Kidney epithelial cell (primary cell): ENCODE data around the gene GTF2H1. TPM values are rescaled to one million over a fixed set of nuclear protein-coding genes. Genes with fewer than 3 reads are reported as not detected.

Source experiments
- DNase-seq: peaks from one replicate; pipeline ENCODE4 v3.0.0-alpha.2; 2010; ENCODE audit warnings: low read depth
- H3K27me3 ChIP-seq: 2 replicates; pipeline ENCODE4 v1.6.0; 2011; ENCODE audit warnings: low read length; ENCODE audit not compliant: control insufficient read depth, insufficient read depth
- H3K36me3 ChIP-seq: 2 replicates; pipeline ENCODE4 v1.5.1; 2011; ENCODE audit warnings: low read length; ENCODE audit not compliant: control insufficient read depth, insufficient read depth
- H3K4me3 ChIP-seq: 2 replicates; pipeline ENCODE4 v1.5.1; 2011; ENCODE audit warnings: low read depth, mild to moderate bottlenecking, control low read depth, low read length
- CTCF ChIP-seq: IDR thresholded peaks from 2 replicates; pipeline ENCODE4 v1.5.1; 2011; ENCODE audit warnings: mild to moderate bottlenecking, moderate library complexity, low read length, control low read depth, inconsistent platforms; ENCODE audit not compliant: insufficient read depth, poor library complexity, severe bottlenecking
- total RNA-seq: library from RNA; depleted of rRNA; stranded (reverse); fragments of >200 nt; gene quantifications from 2 replicates; pipeline ENCODE4 v1.2.3, GENCODE V29; 2015

The GTF2H1 gene
- total RNA-seq, 1 donor from 2014 or later = 57.2 TPM

- Histone ChIP-seq H3K4me3 (no peak overlapping the region), H3K27me3 (no peaks in the 10 kb centered on the region), H3K36me3 (no peaks in the 10 kb centered on the region)
- no peak for TF ChIP-seq CTCF
- no peak for DNase-seq
Measured at GRCh38 chr11:18361154-18361553, 38.8 kb downstream of the GTF2H1 start.

GRCh38 chr11:18364495-18365073 is 42.2 kb downstream of the GTF2H1 start:
- DNase-seq = no peak
- TF ChIP-seq CTCF = no peak
- H3K4me3 ChIP-seq = no peak overlapping the region
- no peaks in the 10 kb centered on the region for H3K27me3 ChIP-seq
- H3K36me3 ChIP-seq = no peaks in the 10 kb centered on the region

DNA sequence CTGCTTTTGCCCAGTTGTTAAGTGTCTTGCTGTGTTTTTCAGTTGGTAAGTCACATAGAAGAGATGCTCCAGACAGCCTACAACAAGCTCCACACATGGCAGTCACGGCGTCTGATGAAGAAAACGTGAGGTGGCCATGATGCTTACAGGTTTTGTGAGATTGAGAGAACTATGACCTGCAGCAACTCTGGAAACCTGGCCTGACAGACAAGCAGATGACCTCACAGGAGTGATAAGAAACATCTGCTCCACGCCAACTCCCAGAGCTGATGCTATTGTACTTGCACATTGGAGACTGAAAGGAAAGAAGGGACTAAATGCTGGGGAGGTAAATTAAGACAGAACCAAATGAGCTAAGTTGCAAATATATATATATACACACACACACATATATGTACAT is 43.4 kb downstream of the GTF2H1 start:
- DNase-seq = no peak
- Histone ChIP-seq H3K36me3 (no peaks in the 10 kb centered on the region), H3K27me3 (no peaks in the 10 kb centered on the region), H3K4me3 (no peak overlapping the region)
- no peak for TF ChIP-seq CTCF

DNA sequence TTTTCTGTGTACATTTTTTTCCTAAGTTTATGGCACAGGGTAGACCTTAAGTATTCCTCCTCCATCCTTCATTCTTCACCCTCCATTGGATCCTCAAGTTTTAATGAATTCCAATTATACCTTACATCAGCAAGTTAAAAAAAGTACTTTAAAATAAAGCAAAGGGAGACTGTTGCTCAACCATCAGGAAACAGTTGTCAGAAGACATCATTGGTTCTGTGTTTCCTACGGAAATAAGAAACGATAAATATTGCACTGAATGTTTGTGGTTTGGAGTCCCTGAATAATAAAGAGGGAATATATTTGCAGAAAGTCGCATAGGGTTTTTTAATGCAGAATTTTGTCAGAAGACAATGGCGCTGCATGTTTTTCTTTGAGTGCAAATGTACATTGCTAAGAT is 43.9 kb downstream of the GTF2H1 start:
- no peaks in the 10 kb centered on the region for H3K27me3 ChIP-seq
- no peak for DNase-seq
- H3K4me3 ChIP-seq = no peak overlapping the region
- TF ChIP-seq CTCF = no peak
- H3K36me3 ChIP-seq = no peaks in the 10 kb centered on the region

GRCh38 chr11:18367431-18367830 is 45.1 kb downstream of the GTF2H1 start:
- no peak for DNase-seq
- no peaks in the 10 kb centered on the region for H3K27me3 ChIP-seq
- H3K4me3 ChIP-seq = no peak overlapping the region

More at GRCh38 chr11:18367431-18367830, 45.1 kb downstream of the GTF2H1 start:
- H3K36me3 ChIP-seq = no peaks in the 10 kb centered on the region
- TF ChIP-seq CTCF = no peak
